Tibial nerve (tissue), 4 donors: ENCODE data around the gene GAPDHS. TPM values are rescaled to one million over a fixed set of nuclear protein-coding genes. Genes with fewer than 3 reads are reported as not detected.

Experiments used
- DNase-seq, 2 donors: peaks; one replicate each; pipeline ENCODE4 v3.0.0-alpha.2; 2019; ENCODE audit warnings: low spot score in 2 of 2
- H3K27ac ChIP-seq, 4 donors: fragments of 200-600 bp; sonication (generic) in 3 of 4; one replicate each; pipeline ENCODE4 v1.5.1; 2017 to 2019; ENCODE audit warnings: mild to moderate bottlenecking in 1 of 4
- H3K27me3 ChIP-seq, 2 donors: fragments of 200-600 bp; sonication (generic) in 1 of 2; one replicate each; pipeline versions ENCODE4 v1.5.1 to v1.6.0; 2017 to 2019
- H3K36me3 ChIP-seq, 3 donors: fragments of 200-600 bp; sonication (generic); one replicate each; pipeline ENCODE4 v1.5.1; 2018 to 2019
- H3K4me1 ChIP-seq, 4 donors: fragments of 200-600 bp; sonication (generic) in 3 of 4; one replicate each; pipeline ENCODE4 v1.5.1; 2017 to 2019
- H3K4me3 ChIP-seq, 4 donors: fragments of 200-600 bp; sonication (generic) in 3 of 4; one replicate each; pipeline ENCODE4 v1.5.1; 2017 to 2019; ENCODE audit warnings: mild to moderate bottlenecking in 1 of 4, moderate library complexity in 1 of 4
- H3K9me3 ChIP-seq, 4 donors: fragments of 200-600 bp; sonication (generic) in 3 of 4; one replicate each; pipeline ENCODE4 v1.5.1; 2017 to 2019
- EP300 ChIP-seq, 2 donors: sonication (generic); formaldehyde crosslinking; IDR thresholded peaks; one replicate each; pipeline ENCODE4 v1.6.1; 2017; ENCODE audit warnings: antibody characterized with exemption in 2 of 2, mild to moderate bottlenecking in 1 of 2
- POLR2A ChIP-seq, 2 donors: fragments of 450-650 bp; IDR thresholded peaks; one replicate each; pipeline ENCODE4 v1.6.1; 2017; ENCODE audit warnings: antibody characterized with exemption in 2 of 2, mild to moderate bottlenecking in 2 of 2, moderate library complexity in 2 of 2
- WGBS, 2 donors: methylation state at CpG; one replicate each; pipeline ENCODE4 v1.1.5; 2018; 5-methylcytosine and 5-hydroxymethylcytosine counted together
- total RNA-seq, 4 donors: library from RNA; depleted of rRNA; stranded (reverse); fragments of >200 nt; gene quantifications; one replicate each; pipeline ENCODE4 v1.1.0, GENCODE V29; 2016
- TF ChIP-seq, protein P1 (sequence below), 5 experiments: fragments of 200-600 bp in 3 of 5; fragments of 450-650 bp in 2 of 5; sonication (generic) in 3 of 5; IDR thresholded peaks; one replicate each; pipeline ENCODE4 v1.5.1; 2016 to 2019; ENCODE audit warnings: antibody characterized with exemption in 5 of 5, mild to moderate bottlenecking in 3 of 5, moderate library complexity in 2 of 5

Gene GAPDHS
- total RNA-seq, 4 donors from 2014 or later = not detected

GRCh38 chr19:35498984-35499527 is 34.2 kb upstream of the GAPDHS start:
- Histone ChIP-seq H3K9me3 (no peaks in the 10 kb centered on the region), H3K27me3 (no peaks in the 10 kb centered on the region), H3K36me3 (no peaks in the 10 kb centered on the region), H3K4me1 (peaks cover 0 to 7% (median 2%) of the 10 kb centered on the region in 4 donors), H3K4me3 (no peak overlapping the region), H3K27ac (no peak overlapping the region)
- DNase-seq = no peak
- TF ChIP-seq EP300 (IDR thresholded peaks at IDR 0.05) = no peak
- TF ChIP-seq, protein P1, sequence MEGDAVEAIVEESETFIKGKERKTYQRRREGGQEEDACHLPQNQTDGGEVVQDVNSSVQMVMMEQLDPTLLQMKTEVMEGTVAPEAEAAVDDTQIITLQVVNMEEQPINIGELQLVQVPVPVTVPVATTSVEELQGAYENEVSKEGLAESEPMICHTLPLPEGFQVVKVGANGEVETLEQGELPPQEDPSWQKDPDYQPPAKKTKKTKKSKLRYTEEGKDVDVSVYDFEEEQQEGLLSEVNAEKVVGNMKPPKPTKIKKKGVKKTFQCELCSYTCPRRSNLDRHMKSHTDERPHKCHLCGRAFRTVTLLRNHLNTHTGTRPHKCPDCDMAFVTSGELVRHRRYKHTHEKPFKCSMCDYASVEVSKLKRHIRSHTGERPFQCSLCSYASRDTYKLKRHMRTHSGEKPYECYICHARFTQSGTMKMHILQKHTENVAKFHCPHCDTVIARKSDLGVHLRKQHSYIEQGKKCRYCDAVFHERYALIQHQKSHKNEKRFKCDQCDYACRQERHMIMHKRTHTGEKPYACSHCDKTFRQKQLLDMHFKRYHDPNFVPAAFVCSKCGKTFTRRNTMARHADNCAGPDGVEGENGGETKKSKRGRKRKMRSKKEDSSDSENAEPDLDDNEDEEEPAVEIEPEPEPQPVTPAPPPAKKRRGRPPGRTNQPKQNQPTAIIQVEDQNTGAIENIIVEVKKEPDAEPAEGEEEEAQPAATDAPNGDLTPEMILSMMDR (IDR thresholded peaks at IDR 0.05) = no peak
- no peak for TF ChIP-seq POLR2A (IDR thresholded peaks at IDR 0.05)
- WGBS, 2 donors = 80 to 83% methylated on average over 9 of the region's 9 CpGs

DNA sequence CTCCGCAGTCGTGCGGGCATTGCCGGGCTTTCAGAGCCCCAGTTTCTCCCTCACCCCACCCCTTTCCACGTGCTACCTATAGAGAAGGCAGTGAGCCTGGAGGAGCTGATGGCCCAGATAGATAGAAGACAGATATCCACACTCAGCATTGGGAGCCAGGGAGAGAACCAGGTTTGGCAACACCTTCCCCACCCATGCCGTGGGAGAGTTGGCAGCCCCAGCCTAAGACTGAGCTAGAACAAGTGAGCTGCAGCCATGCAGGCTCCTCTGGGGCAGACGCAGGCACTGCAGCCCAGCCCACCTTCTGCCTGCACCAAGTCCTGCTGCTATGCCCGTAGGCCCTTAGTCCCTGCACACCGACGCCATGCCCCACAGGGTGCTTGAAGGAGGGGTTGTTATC is 32.6 kb upstream of the GAPDHS start:
- H3K4me1 ChIP-seq = peaks cover 0 to under 1% (median 0%) of the 10 kb centered on the region in 4 donors
- 87 to 92% methylated on average over 10 of the region's 10 CpGs for WGBS, 2 donors
- DNase-seq = no peak
- TF ChIP-seq, protein P1 (IDR thresholded peaks at IDR 0.05) = no peak
- no peaks in the 10 kb centered on the region for H3K9me3 ChIP-seq
- H3K36me3 ChIP-seq = no peaks in the 10 kb centered on the region
- H3K27ac ChIP-seq = no peak overlapping the region
- no peaks in the 10 kb centered on the region for H3K27me3 ChIP-seq
- H3K4me3 ChIP-seq = no peak overlapping the region

DNA sequence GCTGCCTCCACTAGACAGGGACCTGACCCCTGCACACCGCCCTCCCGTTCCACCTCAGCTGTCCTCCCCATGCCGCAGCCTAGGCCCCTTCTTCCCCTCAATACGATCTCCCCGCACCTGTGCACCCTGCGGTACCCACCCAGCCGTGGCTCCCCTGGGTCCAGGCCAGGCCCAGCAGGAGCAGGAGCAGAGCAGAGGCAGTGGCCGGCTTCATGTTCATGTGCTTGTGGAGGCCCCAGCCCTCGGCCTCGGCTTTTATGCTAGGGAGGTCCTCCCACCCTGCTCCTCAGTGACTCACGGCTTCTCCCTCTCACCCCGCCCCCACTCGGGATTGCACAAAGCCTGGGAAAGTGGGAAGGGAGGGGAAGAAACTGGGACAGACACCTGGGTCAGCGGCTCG is 31.6 kb upstream of the GAPDHS start:
- no peak overlapping the region for H3K27ac ChIP-seq
- H3K4me1 ChIP-seq = no peaks in the 10 kb centered on the region
- H3K27me3 ChIP-seq = peaks cover 0 to 5% of the 10 kb centered on the region in 2 donors
- TF ChIP-seq, protein P1 (IDR thresholded peaks at IDR 0.05) = no peak
- TF ChIP-seq POLR2A (IDR thresholded peaks at IDR 0.05) (no peak), EP300 (IDR thresholded peaks at IDR 0.05) (no peak)
- 71 to 75% methylated on average over 12 to 15 of the region's 15 CpGs for WGBS, 2 donors
- H3K4me3 ChIP-seq = no peak overlapping the region
- H3K36me3 ChIP-seq = no peaks in the 10 kb centered on the region
- no peak for DNase-seq
- no peaks in the 10 kb centered on the region for H3K9me3 ChIP-seq

GRCh38 chr19:35502751-35503150 is 30.5 kb upstream of the GAPDHS start:
- no peak for DNase-seq
- WGBS, 2 donors = 70 to 72% methylated on average over 4 of the region's 4 CpGs
- peaks cover 0 to 14% of the 10 kb centered on the region in 2 donors for H3K27me3 ChIP-seq

GRCh38 chr19:35506011-35506410 is 27.2 kb upstream of the GAPDHS start:
- no peak overlapping the region for H3K4me3 ChIP-seq
- H3K27me3 ChIP-seq = peaks cover 0 to 45% of the 10 kb centered on the region in 2 donors
- 84 to 86% methylated on average over 7 of the region's 7 CpGs for WGBS, 2 donors
- no peak for DNase-seq
- TF ChIP-seq EP300 (IDR thresholded peaks at IDR 0.05) (no peak), POLR2A (IDR thresholded peaks at IDR 0.05) (no peak)
- TF ChIP-seq, protein P1 (IDR thresholded peaks at IDR 0.05) = no peak
- no peak overlapping the region for H3K27ac ChIP-seq
- no peaks in the 10 kb centered on the region for H3K9me3 ChIP-seq
- no peaks in the 10 kb centered on the region for H3K36me3 ChIP-seq
- peaks cover 0 to 18% (median 2%) of the 10 kb centered on the region in 4 donors for H3K4me1 ChIP-seq

More at GRCh38 chr19:35502751-35503150, 30.5 kb upstream of the GAPDHS start:
- H3K9me3 ChIP-seq = no peaks in the 10 kb centered on the region
- H3K27ac ChIP-seq = no peak overlapping the region
- TF ChIP-seq EP300 (IDR thresholded peaks at IDR 0.05) = no peak
- TF ChIP-seq, protein P1 (IDR thresholded peaks at IDR 0.05) = no peak
- no peak for TF ChIP-seq POLR2A (IDR thresholded peaks at IDR 0.05)
- no peaks in the 10 kb centered on the region for H3K36me3 ChIP-seq
- no peaks in the 10 kb centered on the region for H3K4me1 ChIP-seq
- H3K4me3 ChIP-seq = no peak overlapping the region
